HEK293 (cell line): ENCODE results near the gene ANKRD33B.

Experiments
- CTCF ChIA-PET: fragments of 350-600 bp; formaldehyde crosslinking; extraction: SDS; loops from one replicate; lab custom pipeline; 2021; ENCODE audit warnings: antibody characterized with exemption; lab: Yijun Ruan, JAX
- POLR2A ChIA-PET: fragments of 300-600 bp; formaldehyde crosslinking; extraction: SDS; loops from one replicate; lab custom pipeline; 2020; ENCODE audit warnings: antibody characterized with exemption, inconsistent platforms; lab: Yijun Ruan, JAX
- H3K27ac ChIP-seq: fragments of 200-500 bp; sonication (Bioruptor generic); 2 replicates; pipeline ENCODE4 v1.5.1; 2014; ENCODE audit warnings: low read depth, low read length, control low read depth, inconsistent platforms; ENCODE audit errors: extremely low read depth
- H3K36me3 ChIP-seq, 2 experiments: fragments of 200-500 bp in 1 of 2; sonication (Bioruptor generic) in 1 of 2; 1 replicate in 1 of 2; 2 replicates in 1 of 2; pipeline ENCODE4 v1.5.1; 2014 to 2017; ENCODE audit warnings: inconsistent platforms in 2 of 2, low read length in 2 of 2; ENCODE audit not compliant: control insufficient read depth in 2 of 2, insufficient read depth in 1 of 2
- H3K4me1 ChIP-seq: fragments of 200-500 bp; sonication (Bioruptor generic); 2 replicates; pipeline ENCODE4 v1.5.1; 2014; ENCODE audit warnings: mild to moderate bottlenecking, low read length, inconsistent platforms; ENCODE audit not compliant: control insufficient read depth, insufficient read depth
- H3K4me3 ChIP-seq: 2 replicates; pipeline ENCODE4 v1.5.1; 2011; ENCODE audit warnings: low read depth, mild to moderate bottlenecking, control low read depth, low read length, moderate library complexity
- H3K9me3 ChIP-seq: fragments of 200-500 bp; sonication (Bioruptor generic); 2 replicates; pipeline ENCODE4 v1.5.1; 2014; ENCODE audit warnings: low read depth, low read length, inconsistent platforms; ENCODE audit not compliant: control insufficient read depth, insufficient read depth
- BCL11B ChIP-seq: fragments of 450-650 bp; formaldehyde crosslinking; IDR thresholded peaks from 2 replicates; pipeline ENCODE4 v1.5.1; 2016; ENCODE audit warnings: low read depth, missing biosample characterization, missing genetic modification characterization
- KLF10 ChIP-seq: fragments of 450-650 bp; IDR thresholded peaks from 2 replicates; pipeline ENCODE4 v1.5.1; 2018; ENCODE audit warnings: missing biosample characterization, mild to moderate bottlenecking, missing genetic modification characterization
- KLF17 ChIP-seq: fragments of 450-650 bp; formaldehyde crosslinking; IDR thresholded peaks from 2 replicates; pipeline ENCODE4 v1.5.1; 2016; ENCODE audit warnings: missing biosample characterization, missing genetic modification characterization
- KLF7 ChIP-seq: fragments of 450-650 bp; formaldehyde crosslinking; IDR thresholded peaks from 2 replicates; pipeline ENCODE4 v1.5.1; 2016; ENCODE audit warnings: missing biosample characterization, missing genetic modification characterization, borderline replicate concordance
- MZF1 ChIP-seq: fragments of 450-650 bp; formaldehyde crosslinking; IDR thresholded peaks from 2 replicates; pipeline ENCODE4 v1.5.1; 2017; ENCODE audit warnings: missing biosample characterization, missing genetic modification characterization, borderline replicate concordance
- SP3 ChIP-seq: fragments of 450-650 bp; formaldehyde crosslinking; IDR thresholded peaks from 2 replicates; pipeline ENCODE4 v1.5.1; 2016; ENCODE audit warnings: missing biosample characterization, missing genetic modification characterization
- TSHZ1 ChIP-seq: fragments of 450-650 bp; formaldehyde crosslinking; IDR thresholded peaks from 2 replicates; pipeline ENCODE4 v1.5.1; 2016; ENCODE audit warnings: missing biosample characterization, missing genetic modification characterization, borderline replicate concordance
- ZFP37 ChIP-seq: fragments of 450-650 bp; formaldehyde crosslinking; IDR thresholded peaks from 2 replicates; pipeline ENCODE4 v1.5.1; 2016; ENCODE audit warnings: missing biosample characterization, missing genetic modification characterization
- ZFP69B ChIP-seq: fragments of 450-650 bp; formaldehyde crosslinking; IDR thresholded peaks from 2 replicates; pipeline ENCODE4 v1.5.1; 2016; ENCODE audit warnings: missing biosample characterization, missing genetic modification characterization
- ZNF184 ChIP-seq: fragments of 450-650 bp; IDR thresholded peaks from 2 replicates; pipeline ENCODE4 v1.5.1; 2018; ENCODE audit warnings: missing biosample characterization, mild to moderate bottlenecking, missing genetic modification characterization
- ZNF23 ChIP-seq: fragments of 450-650 bp; formaldehyde crosslinking; IDR thresholded peaks from 2 replicates; pipeline ENCODE4 v1.5.1; 2016; ENCODE audit warnings: missing biosample characterization, missing genetic modification characterization, borderline replicate concordance
- ZNF248 ChIP-seq: fragments of 450-650 bp; formaldehyde crosslinking; IDR thresholded peaks from 2 replicates; pipeline ENCODE4 v1.5.1; 2017; ENCODE audit warnings: missing biosample characterization, missing genetic modification characterization
- ZNF266 ChIP-seq: fragments of 450-650 bp; formaldehyde crosslinking; IDR thresholded peaks from 2 replicates; pipeline ENCODE4 v1.5.1; 2016; ENCODE audit warnings: missing biosample characterization, missing genetic modification characterization, low read depth
- ZNF394 ChIP-seq: fragments of 450-650 bp; formaldehyde crosslinking; IDR thresholded peaks from 2 replicates; pipeline ENCODE4 v1.5.1; 2016; ENCODE audit warnings: missing biosample characterization, missing genetic modification characterization, mild to moderate bottlenecking, moderate library complexity, borderline replicate concordance
- ZNF514 ChIP-seq: fragments of 450-650 bp; formaldehyde crosslinking; IDR thresholded peaks from 2 replicates; pipeline ENCODE4 v1.5.1; 2016; ENCODE audit warnings: missing biosample characterization, missing genetic modification characterization
- ZNF548 ChIP-seq: fragments of 450-650 bp; formaldehyde crosslinking; IDR thresholded peaks from 2 replicates; pipeline ENCODE4 v1.5.1; 2016; ENCODE audit warnings: missing biosample characterization, missing genetic modification characterization
- ZNF585B ChIP-seq: fragments of 450-650 bp; formaldehyde crosslinking; IDR thresholded peaks from 2 replicates; pipeline ENCODE4 v1.5.1; 2016; ENCODE audit warnings: missing biosample characterization, missing genetic modification characterization
- ZNF626 ChIP-seq: fragments of 450-650 bp; sonication (Bioruptor Pico); formaldehyde crosslinking; IDR thresholded peaks from 2 replicates; pipeline ENCODE4 v1.5.1; 2018; ENCODE audit warnings: missing biosample characterization, missing genetic modification characterization, inconsistent platforms
- ZNF777 ChIP-seq: fragments of 450-650 bp; formaldehyde crosslinking; IDR thresholded peaks from 2 replicates; pipeline ENCODE4 v1.5.1; 2017; ENCODE audit warnings: missing biosample characterization, missing genetic modification characterization, borderline replicate concordance
- ZSCAN18 ChIP-seq: fragments of 450-650 bp; formaldehyde crosslinking; IDR thresholded peaks from 2 replicates; pipeline ENCODE4 v1.5.1; 2016; ENCODE audit warnings: missing biosample characterization, missing genetic modification characterization
- TF ChIP-seq, protein P1 (sequence below): fragments of 450-650 bp; formaldehyde crosslinking; IDR thresholded peaks from 2 replicates; pipeline ENCODE4 v1.5.1; 2016; ENCODE audit warnings: missing biosample characterization, missing genetic modification characterization
- TF ChIP-seq, protein P2 (sequence below): fragments of 450-650 bp; formaldehyde crosslinking; IDR thresholded peaks from 2 replicates; pipeline ENCODE4 v1.5.1; 2016; ENCODE audit warnings: missing biosample characterization, missing genetic modification characterization

Gene ANKRD33B

DNA sequence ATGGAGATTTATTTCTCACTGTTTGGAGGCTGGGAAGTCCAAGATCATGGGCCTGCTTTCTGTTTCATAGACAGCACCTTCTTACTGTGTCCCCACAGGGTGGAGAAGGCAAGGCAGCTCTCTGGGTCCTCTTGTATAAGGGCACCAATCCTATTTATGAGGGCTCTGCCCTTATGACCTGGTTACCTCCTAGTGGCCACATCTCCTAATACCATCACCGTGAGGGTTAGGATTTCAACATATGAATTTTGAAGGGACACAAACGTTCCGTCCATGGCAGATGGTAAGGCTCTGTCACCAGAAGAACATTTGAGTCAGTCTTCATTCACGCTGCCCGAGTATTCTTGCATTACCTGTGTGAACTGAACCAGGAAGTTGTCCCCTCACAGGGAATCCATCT lies 48.4 kb downstream of the ANKRD33B start:
- POLR2A ChIA-PET, result no interaction called here
- CTCF ChIA-PET, result interaction anchor here (1.2 kb wide), 1 partner anchor 15 kb away, joined by 3 read pairs; no protein-coding TSS in a partner anchor
- Histone ChIP-seq H3K36me3 (no peaks in the 10 kb centered on the region), H3K4me1 (peaks cover 8% of the 10 kb centered on the region), H3K27ac (no peak overlapping the region), H3K9me3 (no peaks in the 10 kb centered on the region), H3K4me3 (no peak overlapping the region)
- TF ChIP-seq ZNF514 (no peak), KLF10 (tag by site-specific recombination) (no peak), ZNF394 (tag by site-specific recombination) (no peak), BCL11B (tag by site-specific recombination) (no peak), ZNF248 (no peak), TSHZ1 (tag by site-specific recombination) (no peak), ZNF184 (no peak), SP3 (tag by site-specific recombination) (no peak), ZFP37 (tag by site-specific recombination) (no peak), ZNF23 (tag by site-specific recombination) (no peak), ZNF548 (tag by site-specific recombination) (no peak)

GRCh38 chr5:10615693-10616092 lies 51.8 kb downstream of the ANKRD33B start:
- H3K27ac ChIP-seq, result no peak overlapping the region
- no peaks in the 10 kb centered on the region for H3K9me3 ChIP-seq
- H3K4me3 ChIP-seq, result no peak overlapping the region
- no peaks in the 10 kb centered on the region for H3K4me1 ChIP-seq
- no peaks in the 10 kb centered on the region for H3K36me3 ChIP-seq
- ChIA-PET POLR2A (no interaction called here), CTCF (interaction anchor here (0.5 to 1.2 kb wide), 3 partner anchors 12 to 526 kb away, joined by 3 to 5 read pairs (median 4); no protein-coding TSS in a partner anchor)
- no peak for TF ChIP-seq ZNF585B (tag by site-specific recombination)
- no peak for TF ChIP-seq ZNF266 (tag by site-specific recombination)
- TF ChIP-seq KLF7, result no peak
- TF ChIP-seq ZSCAN18, result no peak
- no peak for TF ChIP-seq MZF1 (tag by site-specific recombination)
- TF ChIP-seq ZNF626, result no peak
- TF ChIP-seq ZFP69B, result no peak

GRCh38 chr5:10617103-10617502 lies 53.2 kb downstream of the ANKRD33B start:
- Histone ChIP-seq H3K9me3 (no peaks in the 10 kb centered on the region), H3K4me3 (no peak overlapping the region), H3K4me1 (no peaks in the 10 kb centered on the region), H3K36me3 (no peaks in the 10 kb centered on the region; a peak in 1 of 3 replicates), H3K27ac (no peak overlapping the region)
- POLR2A ChIA-PET, result interaction anchor here (0.7 to 0.8 kb wide), 2 partner anchors 10 to 66 kb away, joined by 3 read pairs; no protein-coding TSS in a partner anchor
- TF ChIP-seq ZNF777 (tag by site-specific recombination) (no peak), KLF17 (tag by site-specific recombination) (no peak)
- TF ChIP-seq, protein P1, sequence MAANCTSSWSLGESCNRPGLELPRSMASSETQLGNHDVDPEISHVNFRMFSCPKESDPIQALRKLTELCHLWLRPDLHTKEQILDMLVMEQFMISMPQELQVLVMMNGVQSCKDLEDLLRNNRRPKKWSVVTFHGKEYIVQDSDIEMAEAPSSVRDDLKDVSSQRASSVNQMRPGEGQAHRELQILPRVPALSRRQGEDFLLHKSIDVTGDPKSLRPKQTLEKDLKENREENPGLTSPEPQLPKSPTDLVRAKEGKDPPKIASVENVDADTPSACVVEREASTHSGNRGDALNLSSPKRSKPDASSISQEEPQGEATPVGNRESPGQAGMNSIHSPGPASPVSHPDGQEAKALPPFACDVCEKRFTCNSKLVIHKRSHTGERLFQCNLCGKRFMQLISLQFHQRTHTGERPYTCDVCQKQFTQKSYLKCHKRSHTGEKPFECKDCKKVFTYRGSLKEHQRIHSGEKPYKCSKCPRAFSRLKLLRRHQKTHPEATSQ (tag by site-specific recombination), result no peak
- TF ChIP-seq, protein P2, sequence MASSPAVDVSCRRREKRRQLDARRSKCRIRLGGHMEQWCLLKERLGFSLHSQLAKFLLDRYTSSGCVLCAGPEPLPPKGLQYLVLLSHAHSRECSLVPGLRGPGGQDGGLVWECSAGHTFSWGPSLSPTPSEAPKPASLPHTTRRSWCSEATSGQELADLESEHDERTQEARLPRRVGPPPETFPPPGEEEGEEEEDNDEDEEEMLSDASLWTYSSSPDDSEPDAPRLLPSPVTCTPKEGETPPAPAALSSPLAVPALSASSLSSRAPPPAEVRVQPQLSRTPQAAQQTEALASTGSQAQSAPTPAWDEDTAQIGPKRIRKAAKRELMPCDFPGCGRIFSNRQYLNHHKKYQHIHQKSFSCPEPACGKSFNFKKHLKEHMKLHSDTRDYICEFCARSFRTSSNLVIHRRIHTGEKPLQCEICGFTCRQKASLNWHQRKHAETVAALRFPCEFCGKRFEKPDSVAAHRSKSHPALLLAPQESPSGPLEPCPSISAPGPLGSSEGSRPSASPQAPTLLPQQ, result no peak
- CTCF ChIA-PET, result interaction anchor here (0.5 to 1.9 kb wide), 4 partner anchors 11 to 184 kb away, joined by 3 to 9 read pairs (median 3); no protein-coding TSS in a partner anchor
